ENCODE data around the gene FOXE3.

DNA sequence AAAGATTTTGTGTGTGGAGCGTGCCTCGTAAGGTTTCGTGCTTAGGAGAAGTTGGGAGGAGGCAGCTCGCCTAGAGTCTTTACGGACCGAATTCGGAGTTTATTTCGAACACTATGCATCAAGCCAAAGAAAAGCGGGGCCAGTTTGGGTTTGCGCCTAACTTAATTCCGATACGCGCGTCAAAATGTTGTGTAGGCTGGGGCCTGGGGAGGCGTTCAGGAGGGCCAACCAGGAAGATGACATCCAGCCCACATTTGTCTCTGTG lies 28.1 kb downstream of the FOXE3 start:
- TF ChIP-seq CTCF (IDR thresholded peaks at IDR 0.05) (no peak), ZFX (IDR thresholded peaks at IDR 0.05; ENCODE audit: borderline replicate concordance) (no peak)
